NT2/D1 (cell line): Measurements from ENCODE around the gene CDH16.

Experiments used
- SUZ12 ChIP-seq: IDR thresholded peaks from 2 replicates; pipeline ENCODE4 v1.6.1; 2011; ENCODE audit not compliant: insufficient read length, insufficient read depth; ENCODE audit errors: extremely low read depth
- YY1 ChIP-seq: IDR thresholded peaks from 2 replicates; pipeline ENCODE4 v1.6.1; 2011; ENCODE audit not compliant: insufficient read length, insufficient read depth
- ZNF274 ChIP-seq: IDR thresholded peaks from 2 replicates; pipeline ENCODE4 v1.6.1; 2011; ENCODE audit warnings: mild to moderate bottlenecking, low read depth, low read length

- TF ChIP-seq YY1, result no peak
- TF ChIP-seq ZNF274, result no peak
- no peak for TF ChIP-seq SUZ12
These were observed 15.8 kb downstream of the CDH16 start for GRCh38 chr16:66902648-66903543.
